ENCODE results near the gene DNAI1. TPM values are rescaled to one million over a fixed set of nuclear protein-coding genes. Genes with fewer than 3 reads are reported as not detected.

Gene DNAI1
- polyA plus RNA-seq, 1 of the 3 experiments (the other 2 are of a cell fraction), result 0.46 TPM

DNA sequence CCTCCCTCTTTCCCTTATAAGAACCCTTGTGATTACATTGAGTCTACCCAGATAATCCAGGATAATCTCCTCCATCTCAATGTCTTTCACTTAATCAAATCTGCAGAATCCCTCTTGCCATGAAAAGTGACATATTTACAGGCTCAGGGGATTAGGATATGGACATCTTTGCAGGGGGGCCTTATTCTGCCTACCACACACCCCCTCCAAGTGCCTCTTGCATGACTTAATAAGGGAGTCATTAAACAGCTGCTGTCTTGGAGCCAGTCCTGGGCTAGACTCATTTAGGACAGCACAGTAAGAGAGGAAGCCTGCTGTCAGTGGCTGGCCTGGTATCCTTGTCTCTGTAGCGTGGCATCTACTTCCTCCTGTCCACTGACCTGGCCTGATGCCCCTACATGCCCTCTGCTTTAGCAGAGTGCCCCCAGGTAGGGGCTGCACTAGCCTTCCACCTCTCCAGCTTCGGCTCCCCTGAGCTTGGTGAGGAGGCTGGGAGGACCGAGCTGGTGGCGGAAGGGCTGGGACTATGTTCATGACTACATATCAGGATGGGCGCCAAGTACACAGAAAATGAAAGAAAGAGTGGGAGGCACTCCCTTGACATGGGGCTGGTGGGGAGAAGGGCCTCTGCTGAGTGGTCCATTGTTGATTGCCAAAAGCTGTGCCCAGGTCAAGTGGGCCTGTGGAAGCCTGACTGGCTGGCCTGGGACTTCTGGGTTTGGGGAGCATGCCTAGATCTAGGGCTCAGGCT lies 46.9 kb downstream of the DNAI1 start (continued):
- TF ChIP-seq NFIC (IDR thresholded peaks at IDR 0.05; ENCODE audit: borderline replicate concordance) (no peak), EP300 (IDR thresholded peaks at IDR 0.05; ENCODE audit: borderline replicate concordance in 1 of 2, low read depth in 1 of 2, low read length in 1 of 2) (no peak)

DNA sequence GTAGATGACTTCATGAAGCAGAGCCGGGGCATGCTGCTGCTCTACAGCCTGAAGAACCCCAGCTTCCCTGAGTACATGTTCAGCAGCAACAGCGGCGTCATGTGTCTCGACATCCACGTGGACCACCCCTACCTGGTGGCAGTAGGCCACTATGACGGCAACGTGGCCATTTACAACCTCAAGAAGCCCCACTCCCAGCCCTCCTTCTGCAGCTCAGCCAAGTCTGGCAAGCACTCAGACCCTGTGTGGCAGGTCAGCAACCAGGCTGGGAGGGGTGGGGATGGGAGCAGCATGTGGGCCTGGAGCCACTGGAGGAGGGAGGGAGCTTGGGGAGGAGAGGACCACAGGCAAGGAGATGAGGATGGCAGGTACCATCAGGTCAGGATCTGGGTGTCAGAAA lies 48.0 kb downstream of the DNAI1 start:
- H3K9ac ChIP-seq, result no peak overlapping the region
- H3K27ac ChIP-seq (ENCODE audit: low read depth in 2 of 2, low read length in 1 of 2), result no peak overlapping the region
- peaks cover 0 to 6% of the 10 kb centered on the region in 2 experiments; a peak in 1 of 4 replicates for H3K4me1 ChIP-seq (ENCODE audit: control insufficient read depth in 1 of 2, insufficient read depth in 2 of 2, low read depth in 1 of 2, low read length in 1 of 2)
- no peaks in the 10 kb centered on the region for H4K20me1 ChIP-seq (ENCODE audit: insufficient read depth)
- no peaks in the 10 kb centered on the region for H3K9me2 ChIP-seq
- H3K36me3 ChIP-seq (replicated peaks in 1 of 2; ENCODE audit: control insufficient read depth in 1 of 2, insufficient read depth in 2 of 2, low read length in 1 of 2), result no peaks in the 10 kb centered on the region
- no peaks in the 10 kb centered on the region for H3F3A ChIP-seq (replicated peaks; ENCODE audit: insufficient read depth)
- CTCF ChIA-PET, result interaction anchor here (1.7 to 9.5 kb wide), 6 partner anchors 41 to 103 kb away, joined by 11 to 155 read pairs (median 16); no protein-coding TSS in a partner anchor
- no peak overlapping the region for H2AFZ ChIP-seq (ENCODE audit: low read depth)
- H3K27me3 ChIP-seq (ENCODE audit: insufficient read depth), result no peaks in the 10 kb centered on the region; the same call in 1 of the 2 replicates
- no peak overlapping the region for H3K4me3 ChIP-seq (ENCODE audit: low read depth in 2 of 2, low read length in 1 of 2)
- POLR2A ChIA-PET, result no interaction called here
- no peaks in the 10 kb centered on the region for H3K9me3 ChIP-seq
- no peaks in the 10 kb centered on the region for H3K79me2 ChIP-seq (ENCODE audit: insufficient read depth)
- no peak for DNase-seq
- no peak overlapping the region for H3K4me2 ChIP-seq
- WGBS (ENCODE audit: low lambda C conversion rate), result 71% methylated on average over 7 of the region's 7 CpGs
- TF ChIP-seq MEF2A (IDR thresholded peaks at IDR 0.05; ENCODE audit: borderline replicate concordance, low read depth) (no peak), RXRA (IDR thresholded peaks at IDR 0.05; ENCODE audit: borderline replicate concordance, low read depth) (no peak), GATA2 (CRISPR knock-in tag; IDR thresholded peaks at IDR 0.05) (no peak), JUND (IDR thresholded peaks at IDR 0.05) (no peak), SMC3 (IDR thresholded peaks at IDR 0.05; ENCODE audit: low read depth, low read length) (no peak), FOXM1 (IDR thresholded peaks at IDR 0.05; ENCODE audit: low read depth) (no peak), YY1 (IDR thresholded peaks at IDR 0.05; ENCODE audit: low read depth) (no peak), EP300 (IDR thresholded peaks at IDR 0.05; ENCODE audit: borderline replicate concordance in 1 of 2, low read depth in 1 of 2, low read length in 1 of 2) (no peak), RAD21 (IDR thresholded peaks at IDR 0.05; ENCODE audit: low read length) (no peak), EZH2phosphoT487 (IDR thresholded peaks at IDR 0.05; ENCODE audit: borderline replicate concordance, low read depth) (no peak)
- TF ChIP-seq, protein P1, sequence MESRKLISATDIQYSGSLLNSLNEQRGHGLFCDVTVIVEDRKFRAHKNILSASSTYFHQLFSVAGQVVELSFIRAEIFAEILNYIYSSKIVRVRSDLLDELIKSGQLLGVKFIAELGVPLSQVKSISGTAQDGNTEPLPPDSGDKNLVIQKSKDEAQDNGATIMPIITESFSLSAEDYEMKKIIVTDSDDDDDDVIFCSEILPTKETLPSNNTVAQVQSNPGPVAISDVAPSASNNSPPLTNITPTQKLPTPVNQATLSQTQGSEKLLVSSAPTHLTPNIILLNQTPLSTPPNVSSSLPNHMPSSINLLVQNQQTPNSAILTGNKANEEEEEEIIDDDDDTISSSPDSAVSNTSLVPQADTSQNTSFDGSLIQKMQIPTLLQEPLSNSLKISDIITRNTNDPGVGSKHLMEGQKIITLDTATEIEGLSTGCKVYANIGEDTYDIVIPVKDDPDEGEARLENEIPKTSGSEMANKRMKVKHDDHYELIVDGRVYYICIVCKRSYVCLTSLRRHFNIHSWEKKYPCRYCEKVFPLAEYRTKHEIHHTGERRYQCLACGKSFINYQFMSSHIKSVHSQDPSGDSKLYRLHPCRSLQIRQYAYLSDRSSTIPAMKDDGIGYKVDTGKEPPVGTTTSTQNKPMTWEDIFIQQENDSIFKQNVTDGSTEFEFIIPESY (IDR thresholded peaks at IDR 0.05; ENCODE audit: borderline replicate concordance, low read depth), result no peak
- TF ChIP-seq, protein P2, sequence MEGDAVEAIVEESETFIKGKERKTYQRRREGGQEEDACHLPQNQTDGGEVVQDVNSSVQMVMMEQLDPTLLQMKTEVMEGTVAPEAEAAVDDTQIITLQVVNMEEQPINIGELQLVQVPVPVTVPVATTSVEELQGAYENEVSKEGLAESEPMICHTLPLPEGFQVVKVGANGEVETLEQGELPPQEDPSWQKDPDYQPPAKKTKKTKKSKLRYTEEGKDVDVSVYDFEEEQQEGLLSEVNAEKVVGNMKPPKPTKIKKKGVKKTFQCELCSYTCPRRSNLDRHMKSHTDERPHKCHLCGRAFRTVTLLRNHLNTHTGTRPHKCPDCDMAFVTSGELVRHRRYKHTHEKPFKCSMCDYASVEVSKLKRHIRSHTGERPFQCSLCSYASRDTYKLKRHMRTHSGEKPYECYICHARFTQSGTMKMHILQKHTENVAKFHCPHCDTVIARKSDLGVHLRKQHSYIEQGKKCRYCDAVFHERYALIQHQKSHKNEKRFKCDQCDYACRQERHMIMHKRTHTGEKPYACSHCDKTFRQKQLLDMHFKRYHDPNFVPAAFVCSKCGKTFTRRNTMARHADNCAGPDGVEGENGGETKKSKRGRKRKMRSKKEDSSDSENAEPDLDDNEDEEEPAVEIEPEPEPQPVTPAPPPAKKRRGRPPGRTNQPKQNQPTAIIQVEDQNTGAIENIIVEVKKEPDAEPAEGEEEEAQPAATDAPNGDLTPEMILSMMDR (IDR thresholded peaks at IDR 0.05), result no peak
